Measurements from ENCODE around the gene IMP3. TPM values are rescaled to one million over a fixed set of nuclear protein-coding genes. Genes with fewer than 3 reads are reported as not detected.
"Not testable (repeated sequence)": the region's sequence is repeated elsewhere in the genome, so short reads cannot be mapped to it uniquely, and the experiment has no call there.

IMP3 gene
- total and polyA plus RNA-seq, 9 of the 15 experiments (the other 6 are each of a cell fraction or from before 2014, with no cell fraction given), result 14.5 to 160 (median 74.4) TPM

DNA sequence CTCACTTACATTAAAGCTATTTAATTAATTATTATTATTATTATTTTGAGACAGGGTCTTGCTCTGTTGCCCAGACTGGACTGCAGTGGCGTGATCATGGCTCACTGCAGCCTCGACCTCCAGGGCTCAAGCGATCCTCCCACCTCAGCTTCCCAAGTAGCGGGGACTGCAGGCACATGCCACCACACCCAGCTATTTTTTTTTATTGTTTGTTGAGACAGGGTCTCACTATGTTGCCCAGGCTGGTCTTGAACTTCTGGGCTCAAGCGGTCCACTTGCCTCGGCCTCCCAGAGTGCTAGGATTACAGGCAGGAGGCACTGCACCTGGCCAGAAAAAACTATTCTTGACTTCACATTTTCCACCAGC is 38.3 kb upstream of the IMP3 start:
- intact Hi-C loops (cut with micrococcal nuclease); H4K20me1 ChIP-seq (replicated peaks; ENCODE audit: control insufficient read depth, insufficient read depth, low read length); BruUV-seq (replicated peaks); FAIRE-seq; H3K79me2 ChIP-seq (ENCODE audit: control insufficient read depth, insufficient read depth, low read length); H3K4me3 ChIP-seq; H2AFZ ChIP-seq (ENCODE audit: low read depth, low read length); H3K9me3 ChIP-seq (replicated peaks; ENCODE audit: control insufficient read depth, insufficient read depth, low read depth, low read length); H3K9me1 ChIP-seq (ENCODE audit: control insufficient read depth, insufficient read depth, low read length); H3K36me3 ChIP-seq (ENCODE audit: control insufficient read depth, insufficient read depth, low read length); H3K27ac ChIP-seq (ENCODE audit: extremely low read depth, low read depth, low read length); H3K9ac ChIP-seq (ENCODE audit: insufficient read depth in 1 of 2, low read depth in 2 of 2, low read length in 2 of 2); ATAC-seq; CTCF ChIA-PET (ENCODE audit: low intra/inter-chr PET ratio); H3K4me2 ChIP-seq (ENCODE audit: insufficient read depth, low read length); DNase-seq (ENCODE audit: extremely low read depth in 1 of 4, low spot score in 3 of 4); H3K27me3 ChIP-seq (ENCODE audit: control insufficient read depth in 2 of 2, insufficient read depth in 2 of 2, low read length in 2 of 2): not testable (repeated sequence)
- peak; percentile 42; the same call in 1 of the 2 replicates for TF ChIP-seq ZNF121 (CRISPR knock-in tag; conservative IDR thresholded peaks at IDR 0.05)
- 53% methylated on average over 6 of the region's 6 CpGs for WGBS (ENCODE audit: insufficient coverage, low coverage, missing lambda C conversion rate)
- in situ Hi-C loops (cut with MboI), result loop anchor here (5.0 to 10.0 kb wide), 2 partner anchors 311 to 654 kb away; partner anchors contain the start of genes MAN2C1 and PPCDC
- peaks cover 0 to 47% of the 10 kb centered on the region in 2 experiments; a peak in 3 of 5 replicates for H3K4me1 ChIP-seq (replicated peaks in 1 of 2; ENCODE audit: control insufficient read depth in 2 of 2, insufficient read depth in 2 of 2, low read length in 2 of 2)
- POLR2A ChIA-PET, result interaction anchor here (1.2 to 1.6 kb wide), 2 partner anchors 9 to 12 kb away, joined by 3 to 14 read pairs; no protein-coding TSS in a partner anchor

DNA sequence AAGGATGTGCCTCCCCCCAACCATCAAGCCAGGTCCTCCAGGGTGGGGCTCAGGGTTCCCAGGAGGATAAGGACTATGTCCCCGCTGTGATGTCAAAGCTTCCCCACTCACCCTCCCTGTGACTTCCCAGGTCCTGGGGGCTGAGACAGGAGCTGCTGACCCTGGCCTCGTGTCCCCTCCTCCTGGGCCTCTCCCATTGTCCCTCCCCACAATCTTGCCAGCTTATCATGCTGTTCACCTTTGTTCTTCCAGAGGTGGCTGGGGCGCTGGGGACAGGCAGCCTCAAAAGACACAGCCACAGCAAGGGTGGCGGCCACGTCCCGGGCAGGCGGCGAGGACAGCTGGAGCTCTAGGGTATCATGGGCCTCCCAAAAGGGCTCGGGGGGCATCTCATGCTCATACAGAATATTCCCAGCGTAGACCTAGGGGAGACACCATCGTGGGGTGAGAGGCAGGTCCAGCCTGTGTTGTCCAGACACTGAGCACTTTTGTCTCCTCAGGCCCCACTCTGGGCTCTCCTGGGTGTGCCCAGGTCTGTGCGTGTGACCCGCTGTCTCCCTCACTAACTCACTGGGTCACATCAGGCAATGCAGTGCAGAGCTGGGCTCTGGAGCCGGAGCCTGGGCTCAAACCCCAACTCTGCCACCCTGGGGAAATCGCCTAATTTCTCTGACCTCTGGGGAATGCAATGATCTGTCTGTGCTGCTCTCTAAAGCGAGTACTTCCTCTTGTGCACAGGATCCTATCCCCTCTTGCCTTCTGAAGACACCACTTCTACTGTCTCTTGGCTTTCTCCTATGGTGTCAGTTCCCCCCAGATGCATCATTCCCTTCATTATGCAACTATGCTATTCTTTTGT is 37.7 kb upstream of the IMP3 start:
- ATAC-seq (no peak), DNase-seq (ENCODE audit: extremely low read depth in 1 of 4, low spot score in 3 of 4) (no peak), FAIRE-seq (no peak)
- intact Hi-C loops (cut with micrococcal nuclease), result no loop called here
- no peak overlapping the region for H3K27ac ChIP-seq (ENCODE audit: extremely low read depth, low read depth, low read length)
- no peaks in the 10 kb centered on the region for H3K9me3 ChIP-seq (replicated peaks; ENCODE audit: control insufficient read depth, insufficient read depth, low read depth, low read length)
- no peaks in the 10 kb centered on the region for H3K36me3 ChIP-seq (ENCODE audit: control insufficient read depth, insufficient read depth, low read length)
- POLR2A ChIA-PET, result interaction anchor here (1.6 kb wide), 1 partner anchor 8 kb away, joined by 14 read pairs; no protein-coding TSS in a partner anchor
- no peaks in the 10 kb centered on the region for H3K79me2 ChIP-seq (ENCODE audit: control insufficient read depth, insufficient read depth, low read length)
- H3K4me3 ChIP-seq, result no peak overlapping the region
- H3K4me2 ChIP-seq (ENCODE audit: insufficient read depth, low read length), result no peak overlapping the region
- H3K27me3 ChIP-seq (ENCODE audit: control insufficient read depth in 2 of 2, insufficient read depth in 2 of 2, low read length in 2 of 2), result no peaks in the 10 kb centered on the region
- H2AFZ ChIP-seq (ENCODE audit: low read depth, low read length), result no peak overlapping the region
- WGBS (ENCODE audit: insufficient coverage, low coverage, missing lambda C conversion rate), result 36% methylated on average over 16 of the region's 16 CpGs
- in situ Hi-C loops (cut with MboI), result loop anchor here (5.0 to 10.0 kb wide), 2 partner anchors 310 to 653 kb away; partner anchors contain the start of genes MAN2C1 and PPCDC
- no TSS peak for BruUV-seq (replicated peaks)
- peaks cover 6 to 49% of the 10 kb centered on the region in 2 experiments; a peak in 4 of 5 replicates for H3K4me1 ChIP-seq (replicated peaks in 1 of 2; ENCODE audit: control insufficient read depth in 2 of 2, insufficient read depth in 2 of 2, low read length in 2 of 2)
- CTCF ChIA-PET (ENCODE audit: low intra/inter-chr PET ratio), result no interaction called here
- H4K20me1 ChIP-seq (replicated peaks; ENCODE audit: control insufficient read depth, insufficient read depth, low read length), result peaks cover 3% of the 10 kb centered on the region; the same call in 1 of the 2 replicates
- no peaks in the 10 kb centered on the region for H3K9me1 ChIP-seq (ENCODE audit: control insufficient read depth, insufficient read depth, low read length)
- peak overlapping the region in 1 of 2 experiments; percentile 55; a peak in 2 of 4 replicates for H3K9ac ChIP-seq (ENCODE audit: insufficient read depth in 1 of 2, low read depth in 2 of 2, low read length in 2 of 2)
- no peak for TF ChIP-seq ZNF445 (CRISPR knock-in tag; IDR thresholded peaks at IDR 0.05; ENCODE audit: low read depth)
- no peak for TF ChIP-seq ZNF143 (CRISPR knock-in tag; IDR thresholded peaks at IDR 0.05)
- no peak for TF ChIP-seq CCAR2 (IDR thresholded peaks at IDR 0.05; ENCODE audit: low read depth, low read length)
- no peak for TF ChIP-seq CBFA2T3 (IDR thresholded peaks at IDR 0.05)
- no peak for TF ChIP-seq NFYB (IDR thresholded peaks at IDR 0.05; ENCODE audit: extremely low read depth, insufficient read length)
- no peak for TF ChIP-seq ZNF146 (CRISPR knock-in tag; IDR thresholded peaks at IDR 0.05; ENCODE audit: unreplicated experiment)
- no peak for TF ChIP-seq SREBF2 (CRISPR knock-in tag; IDR thresholded peaks at IDR 0.05)
- TF ChIP-seq MCM2 (IDR thresholded peaks at IDR 0.05; ENCODE audit: low read depth), result no peak
- TF ChIP-seq HMG20B (CRISPR knock-in tag; IDR thresholded peaks at IDR 0.05), result no peak
- no peak for TF ChIP-seq CHCHD3 (CRISPR knock-in tag; IDR thresholded peaks at IDR 0.05)
- no peak for TF ChIP-seq TRIM24 (IDR thresholded peaks at IDR 0.05)
- no peak for TF ChIP-seq LARP7 (IDR thresholded peaks at IDR 0.05)
- TF ChIP-seq, protein P1, sequence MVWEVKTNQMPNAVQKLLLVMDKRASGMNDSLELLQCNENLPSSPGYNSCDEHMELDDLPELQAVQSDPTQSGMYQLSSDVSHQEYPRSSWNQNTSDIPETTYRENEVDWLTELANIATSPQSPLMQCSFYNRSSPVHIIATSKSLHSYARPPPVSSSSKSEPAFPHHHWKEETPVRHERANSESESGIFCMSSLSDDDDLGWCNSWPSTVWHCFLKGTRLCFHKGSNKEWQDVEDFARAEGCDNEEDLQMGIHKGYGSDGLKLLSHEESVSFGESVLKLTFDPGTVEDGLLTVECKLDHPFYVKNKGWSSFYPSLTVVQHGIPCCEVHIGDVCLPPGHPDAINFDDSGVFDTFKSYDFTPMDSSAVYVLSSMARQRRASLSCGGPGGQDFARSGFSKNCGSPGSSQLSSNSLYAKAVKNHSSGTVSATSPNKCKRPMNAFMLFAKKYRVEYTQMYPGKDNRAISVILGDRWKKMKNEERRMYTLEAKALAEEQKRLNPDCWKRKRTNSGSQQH (CRISPR knock-in tag; IDR thresholded peaks at IDR 0.05), result no peak
- no peak for TF ChIP-seq CBFB (CRISPR knock-in tag; IDR thresholded peaks at IDR 0.05)
- no peak for TF ChIP-seq ZNF3 (CRISPR knock-in tag; IDR thresholded peaks at IDR 0.05)
- TF ChIP-seq KDM1A (IDR thresholded peaks at IDR 0.05), result no peak
